Myocyte (in vitro differentiated cells): ENCODE data around the gene SPDEF. TPM values are rescaled to one million over a fixed set of nuclear protein-coding genes. Genes with fewer than 3 reads are reported as not detected.
A peak's percentile ranks its signal among the peaks of the same experiment; 100 is the strongest.

Experiments used
- DNase-seq: peaks from one replicate; pipeline ENCODE4 v3.0.0-alpha.2; 2012; ENCODE audit warnings: low read depth
- total RNA-seq: library from RNA; depleted of rRNA; stranded (reverse); fragments of >200 nt; gene quantifications from 2 replicates; pipeline ENCODE4 v1.2.3, GENCODE V29; 2014

The SPDEF gene
- total RNA-seq, 1 donor from 2014 or later: not detected

DNA sequence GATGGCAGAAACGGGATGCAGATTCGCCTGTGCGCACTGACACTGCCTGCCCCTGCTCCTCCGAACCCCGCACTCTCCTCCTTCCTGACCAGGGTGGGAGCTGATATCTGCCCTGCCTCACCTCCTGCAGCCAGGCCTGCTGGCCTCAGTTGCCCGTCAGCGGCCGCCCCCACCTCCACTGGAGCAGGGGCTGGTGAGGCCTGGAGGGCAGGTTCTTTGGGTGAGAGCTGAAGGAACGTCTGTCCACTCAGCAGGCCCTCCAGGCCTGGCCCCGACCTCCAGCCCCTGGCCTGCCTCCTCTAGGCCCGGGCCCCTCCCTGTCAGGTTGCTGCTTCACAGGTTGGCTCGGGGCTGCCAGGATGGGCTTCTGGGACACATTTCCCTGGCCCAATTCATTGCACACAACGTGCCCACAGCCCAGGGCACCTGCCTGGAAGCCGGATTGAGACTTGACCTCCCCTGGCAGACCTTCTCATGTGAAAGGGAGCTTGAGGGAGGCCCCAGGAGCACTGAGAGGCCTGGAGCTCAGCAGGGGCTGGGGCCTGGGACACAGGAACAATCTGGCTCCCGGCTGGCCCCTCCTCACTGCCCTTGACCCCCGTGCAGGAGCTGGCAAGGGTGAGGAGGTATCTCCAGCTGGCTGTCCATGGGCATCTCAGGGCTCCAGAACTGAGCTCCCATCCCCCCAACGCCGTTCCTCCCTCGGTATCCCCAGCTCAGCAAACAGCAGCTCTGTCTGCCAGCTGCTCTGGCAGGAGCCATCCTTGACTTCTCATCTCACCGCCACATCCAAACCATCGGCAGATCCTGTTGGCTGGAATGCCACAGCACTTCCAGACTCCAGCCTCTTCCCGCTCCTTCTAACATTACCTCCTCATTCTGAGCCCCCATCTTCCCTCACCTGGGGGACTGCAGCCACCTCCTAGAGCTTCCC lies 39.5 kb downstream of the SPDEF start:
- DNase-seq: no peak

DNA sequence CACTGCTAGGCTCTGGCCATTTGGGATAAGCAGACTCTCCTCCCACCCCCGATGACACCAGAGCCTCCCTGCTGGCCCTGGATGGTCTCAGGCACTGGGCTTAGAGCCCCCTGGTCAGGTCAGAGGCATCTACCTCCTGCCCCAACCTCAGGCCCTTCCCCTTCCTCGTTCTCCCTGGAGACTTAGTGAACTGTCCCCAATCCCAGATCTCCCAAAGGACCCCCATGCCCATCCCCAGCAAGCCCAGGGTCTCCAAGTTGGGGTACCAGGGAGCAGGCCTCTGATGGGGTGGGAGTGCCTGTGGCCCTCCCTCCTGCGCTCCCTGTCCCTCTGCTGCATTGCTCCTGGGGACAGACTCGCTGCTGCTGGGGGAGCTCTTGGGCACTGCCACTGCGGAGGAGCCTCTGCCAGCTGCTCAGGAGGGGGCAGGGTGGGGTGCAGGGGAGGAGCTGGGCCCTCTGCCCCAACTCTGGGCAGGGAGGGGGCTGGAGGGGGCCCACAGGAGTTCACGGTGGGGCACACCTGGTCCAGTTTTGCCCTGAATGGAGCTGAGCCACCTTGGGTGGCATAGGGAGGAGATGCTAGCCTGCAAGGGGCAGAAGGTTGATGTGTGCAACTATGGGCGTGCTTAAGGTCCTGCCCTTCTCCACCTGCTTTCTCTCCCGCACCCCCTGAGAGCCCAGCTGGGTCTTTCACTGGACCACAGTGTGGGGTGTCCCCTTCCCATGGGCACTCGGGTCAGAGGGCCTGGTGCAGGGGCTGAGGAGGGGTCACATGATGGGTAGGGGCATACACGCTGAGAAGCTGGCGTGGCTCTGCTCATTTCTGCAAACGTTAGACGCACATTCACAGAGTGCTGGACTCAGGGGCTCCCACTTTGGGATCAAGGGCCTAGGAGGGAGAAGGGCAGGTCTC lies 40.4 kb downstream of the SPDEF start:
- no peak for DNase-seq

DNA sequence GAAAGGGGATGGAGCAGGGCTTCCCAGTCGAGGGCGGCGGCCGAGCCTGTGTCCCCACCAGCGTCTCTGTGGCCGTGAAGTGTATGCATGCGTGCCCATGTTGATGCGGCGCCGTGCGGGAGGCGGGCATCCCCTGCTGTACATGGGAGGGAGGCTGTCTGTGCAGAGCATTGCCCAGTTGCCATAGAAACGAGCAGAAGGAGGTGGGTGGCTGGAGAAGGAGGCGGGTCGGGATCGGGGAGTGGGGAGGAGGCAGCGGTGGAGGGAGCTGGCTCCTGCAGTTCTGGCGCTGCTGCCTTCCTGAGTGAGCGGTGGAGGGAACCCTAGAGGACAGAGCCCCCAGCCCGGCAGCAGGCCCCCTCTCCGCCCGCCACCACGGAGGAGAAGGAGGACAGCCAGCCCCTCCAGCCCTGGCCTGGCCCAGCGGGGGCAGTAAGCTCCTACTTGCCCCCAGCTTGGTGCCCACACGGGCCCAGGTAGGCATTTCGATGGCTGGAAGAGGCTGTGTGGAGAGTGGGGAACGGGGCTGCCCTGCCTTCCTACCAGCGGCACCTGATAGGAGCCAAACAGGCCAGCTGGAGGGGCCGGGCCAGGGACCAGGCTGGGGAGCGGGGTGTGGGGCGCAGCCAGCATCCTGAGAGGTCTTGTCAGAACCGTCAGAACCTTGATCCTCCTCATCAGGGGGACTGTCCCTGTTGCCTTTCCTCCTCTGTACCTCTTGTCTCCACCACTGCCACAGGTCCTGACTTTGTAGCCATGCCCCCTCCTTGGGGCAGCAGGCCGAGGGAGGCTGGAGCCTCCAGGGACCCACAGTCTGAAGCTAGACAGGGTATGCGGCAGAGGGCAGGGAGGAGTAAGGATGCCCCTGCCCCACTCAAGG lies 41.3 kb downstream of the SPDEF start:
- DNase-seq: no peak

DNA sequence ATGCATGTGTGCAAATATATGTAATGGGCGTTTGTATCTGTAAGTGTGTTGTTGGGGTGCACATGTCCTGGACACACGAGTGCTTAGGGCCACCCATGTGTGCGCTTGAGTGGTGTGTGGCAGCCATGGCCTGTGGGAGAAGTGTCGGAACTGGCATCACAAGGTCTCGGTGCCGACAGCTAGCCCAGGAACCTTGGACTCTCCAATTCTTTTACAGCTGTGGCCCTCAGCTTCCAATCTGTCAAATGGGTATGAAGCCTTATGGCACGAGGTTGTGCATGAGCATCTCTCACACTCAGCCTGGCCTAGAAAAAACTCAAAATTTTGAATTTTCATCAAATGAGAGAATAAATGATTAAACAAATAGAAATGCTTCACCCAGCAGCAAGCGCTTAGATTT lies 42.0 kb downstream of the SPDEF start:
- no peak for DNase-seq

DNA sequence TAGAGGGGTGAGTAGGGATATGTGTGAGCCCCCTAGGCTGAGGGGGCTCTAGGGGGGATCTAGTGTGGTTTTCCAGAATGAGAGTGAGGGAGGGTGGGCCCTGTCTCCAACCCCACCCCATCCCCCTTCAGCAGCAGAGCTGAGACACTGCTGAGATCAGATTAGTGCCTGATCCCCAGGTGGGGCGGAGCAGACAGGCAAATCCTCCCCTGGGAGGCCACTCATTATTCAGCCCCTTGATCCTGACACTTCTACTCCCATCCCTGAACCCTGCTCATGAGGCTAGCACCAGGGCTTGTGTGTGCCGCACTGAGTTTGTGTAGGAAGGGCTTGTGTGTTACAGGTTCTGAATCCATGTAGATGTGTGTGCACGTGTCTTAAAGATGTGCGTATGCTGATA lies 42.5 kb downstream of the SPDEF start:
- DNase-seq: no peak

DNA sequence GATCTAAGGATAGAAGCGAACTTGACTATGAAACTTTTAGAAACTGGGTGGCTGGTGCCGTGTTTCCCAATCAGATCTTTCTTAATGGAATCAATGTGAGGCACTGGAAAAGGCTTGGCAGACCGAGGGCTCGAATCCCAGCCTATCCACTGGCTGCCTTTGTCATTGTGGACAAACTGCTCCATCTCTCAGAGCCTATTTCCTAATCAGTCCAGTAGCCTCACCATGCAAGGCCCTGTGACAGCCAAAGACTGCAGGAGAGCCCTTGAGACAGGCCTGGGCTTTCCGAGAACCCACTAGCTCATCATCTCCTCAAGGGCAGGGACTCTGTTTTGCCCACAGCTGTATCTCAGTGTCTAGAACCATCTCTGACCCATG lies 43.4 kb downstream of the SPDEF start:
- DNase-seq: no peak

DNA sequence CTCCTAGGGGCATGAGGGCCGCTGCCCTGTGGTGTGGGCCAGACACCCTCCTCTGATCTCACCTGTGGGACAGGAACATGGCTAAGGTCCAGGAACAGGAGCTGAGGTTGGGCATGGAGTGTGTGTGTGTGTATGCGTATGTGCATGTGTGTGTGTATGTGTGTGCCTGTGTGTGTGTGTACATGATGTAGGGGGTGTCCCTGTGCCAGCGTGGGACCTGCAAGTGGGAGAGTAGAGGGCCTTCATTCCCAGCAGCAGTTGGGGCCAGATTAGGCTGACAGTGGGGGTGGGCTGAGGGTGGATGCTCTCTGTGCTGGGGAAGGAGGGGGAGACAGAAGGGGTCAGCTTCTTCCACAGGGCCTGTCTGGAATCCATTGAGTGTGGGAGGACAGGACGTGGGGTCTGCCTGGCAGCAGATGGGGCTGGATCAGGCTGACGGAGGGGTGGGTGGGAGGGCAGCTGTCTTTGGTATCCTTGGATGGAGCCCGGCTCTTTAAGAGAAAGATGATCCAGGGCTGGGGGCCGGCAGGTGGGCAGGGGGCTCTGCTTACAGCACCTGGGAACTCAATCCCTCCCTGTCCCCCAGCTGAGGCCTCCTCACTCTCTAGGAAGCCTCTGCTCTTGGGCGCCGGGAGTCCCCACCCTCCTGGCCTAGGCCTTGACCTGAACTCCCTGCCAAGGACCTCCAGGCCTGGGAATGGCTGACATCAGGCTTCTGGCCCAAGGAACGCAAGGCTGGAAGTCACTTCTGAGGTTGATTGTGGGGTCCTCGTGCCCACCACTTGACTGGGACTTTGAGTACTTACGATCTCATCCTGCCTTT lies 44.0 kb downstream of the SPDEF start:
- no peak for DNase-seq

DNA sequence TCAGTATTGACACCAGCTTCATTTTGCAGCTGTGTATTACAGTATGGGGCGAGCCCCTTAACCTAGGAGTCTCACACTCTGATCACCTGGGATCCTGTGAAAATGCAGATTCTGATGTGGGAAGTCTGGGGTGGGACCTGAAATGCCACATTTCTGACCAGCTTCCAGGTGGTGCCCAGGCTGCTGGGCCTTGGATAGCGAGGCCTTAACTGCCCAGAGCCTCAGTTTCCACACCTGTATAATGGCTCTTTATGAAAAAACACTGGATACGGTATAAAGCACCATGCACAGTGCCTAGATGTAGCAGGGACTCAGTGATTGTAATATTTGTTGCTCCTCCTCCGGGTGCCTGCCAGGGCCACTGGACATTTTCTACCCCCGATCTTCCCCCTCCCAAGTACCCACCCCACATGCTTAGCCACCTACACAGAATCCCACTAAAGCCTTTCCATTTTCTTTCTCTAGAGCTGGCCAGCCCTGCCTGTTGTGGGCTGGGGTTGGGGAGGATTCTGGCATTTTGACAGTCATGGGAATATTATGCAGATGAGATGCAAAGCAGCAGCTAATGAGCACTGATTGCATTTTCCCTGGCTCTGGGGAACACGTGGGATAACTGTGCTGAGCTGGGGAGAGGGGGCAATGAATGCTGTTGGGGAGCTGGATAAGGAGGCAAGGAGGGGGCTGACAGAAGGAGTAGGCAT lies 44.8 kb downstream of the SPDEF start:
- no peak for DNase-seq

DNA sequence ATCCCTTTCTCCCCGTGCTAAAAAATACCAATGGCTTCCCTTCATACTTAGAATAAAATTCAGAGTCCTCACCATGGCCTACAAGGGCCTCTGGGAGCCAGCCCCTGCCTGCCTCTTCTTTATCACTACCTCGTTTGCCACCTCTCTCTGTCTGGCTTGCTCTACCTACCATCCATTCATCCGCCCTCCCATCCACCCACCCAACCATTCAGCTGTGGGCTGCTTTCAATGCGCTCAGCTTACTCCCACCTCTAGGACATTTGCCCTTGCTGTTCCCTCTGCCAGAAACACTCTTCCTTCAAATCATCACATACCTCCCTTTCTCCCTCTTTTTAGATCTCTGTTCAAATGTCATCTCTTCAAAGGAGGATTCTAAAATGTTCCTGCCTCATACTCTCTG lies 45.8 kb downstream of the SPDEF start:
- DNase-seq: no peak

DNA sequence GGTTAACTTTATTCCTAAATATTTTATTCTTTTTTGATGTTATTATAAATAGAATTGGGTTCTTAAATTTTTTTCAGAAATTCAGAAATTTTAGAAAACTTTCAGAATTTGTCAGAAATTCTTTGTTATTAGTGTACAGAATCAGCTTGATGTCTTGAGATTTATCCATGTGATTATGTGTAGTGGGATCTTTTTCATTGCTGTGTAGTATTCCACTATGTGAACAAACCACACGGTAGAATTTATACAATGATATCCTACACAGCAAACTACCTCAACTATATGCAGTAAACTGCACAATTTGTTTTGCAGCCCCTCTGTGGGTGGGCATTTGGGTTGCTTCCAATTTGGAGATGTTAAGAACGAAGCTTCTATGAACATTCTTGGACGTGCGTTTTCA lies 46.3 kb downstream of the SPDEF start:
- no peak for DNase-seq

DNA sequence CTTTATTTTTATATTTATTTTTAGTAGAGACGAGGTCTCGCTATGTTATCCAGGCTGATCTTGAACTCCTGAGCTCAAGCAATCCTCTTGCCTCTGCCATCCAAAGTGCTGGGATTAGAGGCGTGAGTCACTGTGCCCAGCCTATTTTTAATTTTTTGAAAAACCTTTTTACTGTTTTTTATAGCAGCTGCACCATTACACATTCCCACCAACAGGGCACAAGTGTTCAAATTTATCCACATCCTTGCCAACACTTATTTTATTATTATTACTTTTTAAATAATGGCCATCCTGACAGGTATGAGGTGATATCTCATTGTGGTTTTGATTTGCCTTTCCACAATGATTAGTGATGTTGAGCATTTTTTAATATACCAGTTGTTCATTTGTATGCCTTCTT lies 47.7 kb downstream of the SPDEF start:
- DNase-seq: no peak

DNA sequence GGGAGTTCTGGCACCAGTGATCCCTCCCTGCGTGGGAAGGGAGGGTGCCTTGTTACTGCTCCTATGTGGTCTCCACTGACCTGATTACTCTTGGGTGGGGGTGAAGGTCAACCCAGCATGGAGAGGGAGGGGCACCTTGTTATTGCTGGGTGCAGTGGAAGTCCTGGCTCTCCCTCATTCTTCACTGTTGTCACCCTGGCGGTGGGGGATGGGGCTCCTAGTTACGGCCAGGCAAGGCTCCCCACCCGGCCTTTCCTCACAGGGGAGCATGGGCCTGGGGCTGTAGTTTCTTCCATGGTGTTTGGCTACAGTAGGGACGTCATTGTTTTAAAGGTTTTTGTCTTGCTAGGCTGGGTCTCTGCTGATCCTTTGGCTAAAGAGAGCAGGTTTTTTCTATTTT lies 49.4 kb downstream of the SPDEF start:
- no peak for DNase-seq

DNA sequence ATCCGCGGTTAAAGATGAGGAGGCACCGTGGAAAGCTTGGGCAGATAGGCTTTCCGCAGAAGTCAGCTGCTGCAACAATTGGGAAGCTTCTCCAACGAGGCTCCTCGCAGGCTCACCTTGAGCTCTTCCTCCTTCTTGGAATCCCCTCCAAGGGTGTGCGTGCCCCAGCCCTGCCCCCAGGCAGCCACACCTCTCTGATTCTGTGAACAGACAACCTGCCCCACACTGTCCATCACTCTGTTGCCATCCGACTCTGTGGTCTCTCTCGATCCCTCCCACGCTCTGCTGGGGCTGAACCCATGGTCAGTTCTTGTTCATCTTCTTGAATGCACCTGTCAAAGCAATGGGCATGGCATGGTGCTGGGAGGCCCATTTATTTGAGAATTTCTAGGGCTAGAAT lies 58.7 kb downstream of the SPDEF start:
- no peak for DNase-seq

DNA sequence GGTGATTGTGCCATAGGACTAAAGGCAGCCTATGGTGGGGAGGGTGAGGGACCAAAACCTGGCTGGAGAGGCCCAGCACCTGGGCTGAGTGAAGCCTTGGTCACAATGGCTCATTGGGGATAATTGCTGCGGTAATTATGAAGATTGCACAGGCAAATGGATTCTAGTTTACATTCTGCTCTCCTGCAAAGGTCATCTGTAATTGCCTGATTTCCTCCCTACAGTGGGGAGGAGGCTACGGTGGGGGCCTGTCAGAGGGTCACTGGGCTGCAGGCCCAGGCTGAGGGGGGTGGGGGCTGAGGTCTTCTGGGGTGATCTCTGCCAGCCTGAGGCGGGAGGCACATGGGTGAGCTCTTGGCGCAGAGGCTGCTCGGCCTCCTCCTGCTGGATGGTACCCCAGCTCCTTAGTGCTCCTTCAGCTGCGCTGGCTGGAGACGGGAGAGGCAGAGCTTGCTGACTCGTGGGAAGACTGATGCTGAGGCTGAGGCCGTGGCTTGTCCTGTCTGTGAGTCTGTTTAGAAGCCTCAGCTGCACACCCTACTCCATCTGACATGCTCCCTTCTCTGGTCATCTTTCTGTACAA lies 59.9 kb downstream of the SPDEF start:
- DNase-seq: no peak

DNA sequence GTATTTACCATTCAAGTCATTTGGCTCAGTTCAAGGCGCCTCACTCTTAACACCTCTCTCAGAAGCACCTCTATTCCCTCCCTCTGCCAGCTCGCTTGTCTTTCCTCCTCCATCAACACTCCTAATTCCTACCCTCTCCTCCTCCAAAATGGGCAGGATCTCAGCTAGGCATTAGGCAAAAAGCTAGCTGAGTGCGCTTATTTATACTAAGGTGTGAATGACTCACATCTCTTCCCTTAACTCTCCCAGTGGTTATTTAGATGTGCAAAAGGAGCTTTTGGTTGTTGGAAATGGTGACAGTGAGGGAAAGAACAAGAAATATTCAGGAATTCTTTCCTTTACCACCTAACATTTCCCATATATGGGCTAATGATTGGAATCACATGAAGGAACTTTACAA lies 61.2 kb downstream of the SPDEF start:
- no peak for DNase-seq

DNA sequence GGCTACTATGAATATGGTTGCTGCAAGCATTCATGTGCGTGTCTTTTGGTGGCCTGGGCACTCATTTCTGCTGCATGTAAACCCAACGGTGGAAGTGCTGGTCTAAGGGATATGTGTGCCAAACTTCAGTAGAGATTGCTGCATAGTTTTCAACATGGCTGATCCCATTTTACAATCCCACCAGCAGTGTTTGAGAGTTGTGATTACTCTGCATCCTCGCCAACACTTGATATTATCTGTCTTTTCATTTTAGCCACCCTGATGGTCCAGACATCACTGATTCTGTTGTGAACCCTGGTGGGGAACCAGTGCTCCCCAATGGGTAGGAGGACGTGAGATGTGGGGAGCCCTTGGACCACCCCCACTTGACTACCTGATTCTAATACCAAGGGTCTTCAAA lies 62.8 kb downstream of the SPDEF start:
- DNase-seq: no peak

DNA sequence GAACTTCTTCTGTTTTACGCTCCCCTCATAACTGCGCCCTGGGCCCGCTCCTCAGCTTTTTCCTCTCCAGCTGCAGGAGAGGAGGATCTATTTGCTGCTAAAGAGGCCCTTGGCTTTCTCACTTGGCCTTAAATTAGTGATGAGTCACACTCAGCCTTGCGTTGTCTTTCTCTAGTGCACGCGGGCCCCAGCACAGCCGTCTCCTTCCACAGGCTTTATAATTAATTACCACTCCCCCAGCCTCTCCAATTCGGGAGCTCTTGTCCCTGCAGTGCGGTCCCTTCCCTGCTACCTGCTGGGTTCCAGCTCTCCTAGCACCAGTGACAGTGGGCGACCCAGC lies 65.1 kb downstream of the SPDEF start:
- peak; percentile 68 for DNase-seq

DNA sequence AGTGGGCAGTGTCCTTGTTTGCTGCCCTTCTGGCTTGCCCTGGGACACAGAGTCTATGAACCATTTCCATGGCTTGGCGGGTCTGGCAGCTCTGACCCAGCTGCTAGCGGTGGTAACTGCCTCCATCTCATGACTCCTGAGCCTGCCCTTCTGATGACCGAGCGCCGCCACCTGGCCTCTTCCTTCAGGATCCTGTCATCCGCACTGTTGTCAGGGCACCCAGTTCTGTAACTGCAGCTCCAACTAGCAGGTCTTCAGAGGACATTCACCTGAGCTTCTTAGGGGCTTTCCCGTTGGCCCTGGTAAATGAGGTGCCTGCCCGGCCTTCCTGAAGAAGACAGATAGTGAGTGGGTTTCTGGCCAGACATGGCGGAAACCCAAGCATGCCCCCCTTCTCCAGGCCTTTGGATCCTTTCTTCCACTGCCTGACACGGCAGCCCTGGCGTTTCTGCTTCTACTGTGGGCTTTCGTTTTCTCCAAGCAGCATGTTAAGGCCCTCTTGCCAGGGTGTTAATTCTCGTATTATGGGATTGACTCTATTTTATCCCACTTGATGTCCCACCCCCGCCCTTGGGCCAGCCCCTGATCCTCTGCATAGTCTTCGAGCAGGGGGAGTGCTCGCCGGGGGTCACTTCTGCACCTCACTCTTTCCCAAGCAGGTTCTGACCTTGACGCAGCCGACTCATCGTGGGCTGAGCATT lies 65.6 kb downstream of the SPDEF start:
- DNase-seq: peak; percentile 91
